SIG-M5 (cell line): ENCODE measurements around the gene COL26A1.
"Not testable (repeated sequence)": the region's sequence is repeated elsewhere in the genome, so short reads cannot be mapped to it uniquely, and the experiment has no call there.

Experiments used
- DNase-seq: peaks from one replicate; lab custom pipeline; 2025; lab: John Stamatoyannopoulos, UW

The COL26A1 gene

DNA sequence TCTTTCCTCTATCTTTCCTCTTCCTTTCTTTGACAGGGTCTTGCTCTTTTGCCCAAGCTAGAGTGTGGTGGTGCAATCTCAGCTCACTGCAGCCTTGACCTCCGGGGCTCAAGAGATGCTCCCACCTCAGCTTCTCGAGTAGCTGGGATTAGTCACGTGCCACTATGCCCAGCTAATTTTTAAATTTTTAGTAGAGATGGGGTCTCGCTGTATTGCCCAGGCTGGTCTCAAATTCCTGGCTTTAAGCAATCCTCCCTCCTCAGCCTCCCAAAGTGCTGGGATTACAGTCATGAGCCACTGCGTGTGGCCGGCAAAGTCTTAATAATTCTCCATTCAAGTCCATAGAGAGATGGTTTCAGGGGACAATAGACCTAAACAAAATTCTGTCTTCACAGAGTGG lies 40.2 kb downstream of the COL26A1 start:
- DNase-seq: no peak

DNA sequence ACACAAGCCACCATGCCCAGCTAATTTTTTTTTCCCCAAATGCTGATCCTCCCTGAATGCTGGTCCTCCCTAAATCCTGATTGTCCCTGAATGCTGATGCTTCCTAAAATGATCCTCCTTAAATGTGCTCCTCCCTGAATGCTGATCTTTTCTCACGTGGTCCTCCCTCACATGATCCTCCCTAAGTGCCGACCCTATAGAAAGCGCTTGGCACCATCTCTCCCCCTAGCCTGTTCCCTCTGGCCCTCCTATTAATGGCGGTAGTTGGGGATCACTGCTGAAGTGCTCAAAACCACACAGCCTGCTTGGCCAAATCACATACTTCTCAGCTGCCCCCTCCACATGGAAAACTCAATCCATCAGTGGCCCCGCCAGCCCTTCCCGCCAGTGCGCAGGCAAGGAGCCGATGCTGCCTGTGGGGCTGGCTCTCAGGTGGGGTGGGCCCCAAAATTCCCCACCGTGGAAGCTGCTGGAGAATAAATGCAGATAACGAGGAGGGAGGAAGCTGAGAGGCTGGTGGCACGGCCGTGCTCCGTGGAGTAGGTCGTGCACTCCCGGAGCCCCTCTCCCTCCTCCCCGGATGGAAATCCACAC lies 42.9 kb downstream of the COL26A1 start:
- no peak for DNase-seq

DNA sequence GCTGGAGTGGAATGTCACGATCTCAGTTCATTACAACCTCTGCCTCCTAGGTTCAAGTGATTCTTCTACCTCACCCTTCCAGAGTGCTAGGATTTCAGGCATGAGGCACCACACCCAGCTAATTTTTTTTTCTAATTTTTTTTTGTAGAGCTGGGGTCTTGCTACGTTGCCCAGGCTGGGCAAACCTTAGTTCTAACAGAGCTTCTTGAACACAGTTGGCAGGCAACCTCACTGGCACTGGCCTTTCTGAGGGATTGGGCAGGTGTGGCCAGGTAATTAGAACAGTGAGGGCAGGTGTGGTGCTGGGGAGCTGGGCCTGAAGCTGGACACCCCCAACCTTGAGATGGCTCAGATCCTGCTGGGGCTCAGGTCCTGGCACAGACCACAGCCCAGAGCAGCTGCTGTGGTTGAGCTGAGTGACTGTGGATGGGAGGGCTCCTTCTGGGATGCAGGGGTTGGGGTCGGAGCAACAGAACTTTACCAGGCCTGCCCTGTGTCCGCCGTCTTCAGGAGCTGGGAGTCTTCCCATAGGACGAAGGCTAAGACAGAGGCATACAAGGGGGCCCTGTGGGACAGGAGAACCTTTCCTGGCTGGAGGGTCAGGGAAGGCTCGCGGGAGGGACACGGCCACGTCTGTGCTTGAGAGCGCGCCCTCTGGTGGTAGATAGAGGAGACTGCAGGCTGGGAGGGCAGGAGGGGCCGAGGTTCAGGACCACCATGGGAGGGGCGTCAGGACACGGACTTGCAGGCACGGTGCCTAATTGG lies 48.2 kb downstream of the COL26A1 start:
- no peak for DNase-seq

DNA sequence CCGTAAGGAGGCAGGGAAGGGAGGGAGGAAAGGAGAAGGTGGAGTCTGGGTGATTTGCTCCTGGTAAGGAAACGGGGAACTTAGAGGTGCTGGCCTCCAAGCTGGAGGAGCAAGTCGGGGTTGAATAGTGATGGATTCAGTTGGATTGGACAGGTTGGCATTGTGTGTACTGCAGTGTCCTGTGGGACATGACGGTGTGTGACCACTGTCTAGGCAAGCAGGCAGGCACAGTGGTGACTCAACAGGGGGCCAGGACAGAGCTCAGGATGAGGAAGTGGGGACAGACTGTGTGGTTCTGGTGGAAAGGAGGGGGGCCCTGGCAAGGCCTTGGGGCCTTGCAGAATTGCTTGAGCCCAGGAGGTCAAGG lies 48.8 kb downstream of the COL26A1 start:
- no peak for DNase-seq

DNA sequence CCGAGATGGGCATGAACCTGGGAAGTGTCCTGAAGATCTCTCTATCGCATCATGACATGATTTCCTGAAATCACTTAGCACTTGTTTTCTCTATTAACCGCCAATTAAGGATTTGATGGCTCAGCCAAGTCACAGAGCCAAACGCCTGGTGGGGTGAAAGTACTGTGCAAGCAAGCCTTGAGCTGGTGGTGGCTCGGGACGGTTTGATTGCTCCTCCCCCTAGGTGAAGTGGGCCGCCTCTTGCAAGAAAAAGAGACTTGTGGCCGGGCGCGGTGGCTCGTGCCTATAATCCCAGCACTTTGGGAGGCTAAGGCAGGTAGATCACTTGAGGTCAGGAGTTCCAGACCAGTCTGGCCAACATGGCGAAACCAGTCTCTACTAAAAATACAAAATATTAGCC lies 50.3 kb downstream of the COL26A1 start:
- DNase-seq: no peak

GRCh38 chr7:101418694-101419093 lies 56.0 kb downstream of the COL26A1 start:
- no peak for DNase-seq

- no peak for DNase-seq
Measured at GRCh38 chr7:101419831-101420230, 57.2 kb downstream of the COL26A1 start.

- DNase-seq: no peak
Measured at GRCh38 chr7:101420436-101420835, 57.8 kb downstream of the COL26A1 start.

DNA sequence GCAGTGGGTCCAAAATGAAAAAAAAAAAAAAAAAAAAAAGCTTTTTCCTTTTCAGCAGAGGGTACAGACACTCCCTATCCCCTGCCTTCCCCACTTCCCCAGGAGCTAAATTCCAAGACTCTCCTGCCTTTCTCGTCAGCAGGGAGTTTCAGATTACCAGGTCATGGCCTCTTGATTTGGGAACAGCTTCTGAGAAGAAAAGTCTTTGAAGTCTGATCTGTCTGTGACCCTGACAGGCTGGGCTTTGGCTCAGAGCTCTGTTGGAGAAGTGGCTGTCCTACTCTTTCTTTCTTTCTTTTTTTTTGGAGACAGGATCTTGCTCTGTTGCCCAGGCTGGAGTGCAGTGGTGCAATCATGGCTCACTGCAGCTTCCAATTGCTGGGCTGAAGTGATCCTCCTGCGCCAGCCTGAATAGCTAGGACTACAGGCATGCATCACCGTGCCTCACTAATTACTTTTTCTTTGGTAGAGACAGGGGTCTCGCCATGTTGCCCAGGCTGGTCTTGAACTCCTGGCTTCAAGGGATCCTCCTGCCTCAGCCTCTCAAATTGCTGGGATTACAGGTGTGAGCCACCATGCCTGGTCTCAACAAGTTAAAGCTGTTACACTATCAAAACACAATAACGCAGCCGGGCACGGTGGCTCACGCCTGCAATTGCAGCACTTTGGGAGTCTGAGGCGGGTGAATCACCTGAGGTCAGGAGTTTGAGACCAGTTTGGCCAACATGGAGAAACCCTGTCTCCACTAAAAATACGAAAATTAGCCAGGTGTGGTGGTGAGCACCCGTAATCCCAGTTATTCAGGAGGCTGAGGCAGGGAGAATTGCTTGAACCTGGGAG lies 59.9 kb downstream of the COL26A1 start:
- DNase-seq: no peak

DNA sequence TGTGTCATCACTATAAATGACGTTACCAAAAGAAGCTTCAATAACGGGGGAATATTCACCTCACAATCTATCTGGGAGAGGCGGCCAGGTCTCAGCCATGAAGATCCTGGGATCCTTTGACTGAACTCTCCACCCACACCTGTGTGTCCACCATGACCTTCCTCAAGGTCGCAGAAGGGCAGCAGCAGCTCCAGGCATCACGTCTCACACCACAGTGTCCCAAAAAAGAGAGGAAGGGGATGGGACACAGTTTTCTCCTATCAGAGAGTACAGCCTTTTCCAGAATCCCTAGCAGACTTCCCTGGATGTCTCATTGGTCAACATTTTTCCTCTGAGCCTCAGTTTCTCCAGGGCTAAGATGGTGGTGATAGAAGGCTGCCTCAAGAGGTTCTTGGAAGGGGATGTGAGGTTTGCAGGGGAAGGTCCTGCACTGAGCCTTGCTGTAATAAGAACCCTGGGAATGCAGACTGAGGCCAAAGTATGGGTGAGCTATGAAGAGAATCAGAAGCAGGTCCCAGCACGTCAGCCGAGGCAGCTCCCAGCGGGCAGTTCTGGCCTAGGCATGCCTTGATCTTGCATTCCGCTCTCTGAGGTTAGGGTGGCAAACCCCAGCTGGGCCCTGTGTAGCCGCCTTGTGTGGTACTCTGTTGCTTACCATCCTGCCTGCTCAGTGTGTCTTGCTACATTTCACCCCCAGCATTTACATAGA lies 63.8 kb downstream of the COL26A1 start:
- no peak for DNase-seq

DNA sequence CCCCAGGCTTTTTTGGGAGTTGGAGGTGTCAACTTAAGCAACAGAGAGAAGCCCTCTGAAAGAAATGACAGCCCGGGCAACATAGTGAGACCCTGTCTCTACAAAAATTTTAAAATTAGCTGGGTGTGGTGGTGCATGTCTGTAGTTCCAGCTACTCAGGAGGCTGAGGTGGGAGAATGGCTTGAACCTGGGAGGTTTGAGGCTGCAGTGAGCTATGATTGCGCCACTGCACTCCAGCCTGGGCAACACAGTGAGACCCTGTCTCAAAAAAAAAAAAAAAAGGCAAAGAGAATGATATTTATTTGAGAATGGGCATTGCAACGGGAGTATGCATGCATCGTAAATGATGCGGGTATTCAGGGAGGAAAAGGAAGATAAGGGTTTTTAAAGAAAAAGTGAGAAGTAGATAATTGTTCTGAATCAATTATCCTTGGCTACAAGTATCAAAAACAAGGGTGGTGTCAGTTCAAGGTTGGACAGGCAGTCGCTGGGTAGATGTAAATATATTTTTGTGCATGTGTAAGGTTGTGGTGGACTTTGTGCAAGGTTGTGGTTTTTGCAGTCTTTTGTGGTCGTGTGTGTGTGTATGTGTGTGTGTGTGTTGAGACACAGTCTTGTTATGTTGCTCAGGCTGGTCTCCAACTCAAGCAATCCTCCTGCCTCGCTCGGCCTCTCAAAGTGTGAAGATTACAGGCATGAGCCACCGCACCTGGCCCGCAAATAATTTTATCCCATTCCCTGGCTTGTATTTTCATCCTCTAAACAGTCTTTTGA lies 65.6 kb downstream of the COL26A1 start:
- DNase-seq: no peak

- no peak for DNase-seq
Measured at GRCh38 chr7:101432316-101432715, 69.6 kb downstream of the COL26A1 start.

DNA sequence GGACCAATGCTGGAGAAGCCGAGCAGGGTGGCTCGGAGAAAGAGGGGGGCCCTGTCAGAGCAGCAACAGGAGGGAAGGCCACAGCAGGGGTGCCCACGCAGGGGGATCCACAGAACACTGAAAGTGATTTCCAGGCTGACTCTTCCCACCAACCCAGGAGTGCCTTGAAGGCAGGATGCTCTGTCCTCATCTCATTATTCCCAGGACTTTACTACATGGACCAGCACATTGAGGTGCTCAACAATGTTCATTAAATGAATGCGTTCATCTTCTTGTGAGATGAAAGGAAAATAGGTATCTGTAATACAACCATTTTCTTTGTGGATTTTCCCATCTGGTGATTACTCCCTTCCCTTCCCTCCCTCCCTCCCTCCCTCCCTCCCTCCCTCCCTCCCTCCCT lies 71.0 kb downstream of the COL26A1 start:
- DNase-seq: no peak

DNA sequence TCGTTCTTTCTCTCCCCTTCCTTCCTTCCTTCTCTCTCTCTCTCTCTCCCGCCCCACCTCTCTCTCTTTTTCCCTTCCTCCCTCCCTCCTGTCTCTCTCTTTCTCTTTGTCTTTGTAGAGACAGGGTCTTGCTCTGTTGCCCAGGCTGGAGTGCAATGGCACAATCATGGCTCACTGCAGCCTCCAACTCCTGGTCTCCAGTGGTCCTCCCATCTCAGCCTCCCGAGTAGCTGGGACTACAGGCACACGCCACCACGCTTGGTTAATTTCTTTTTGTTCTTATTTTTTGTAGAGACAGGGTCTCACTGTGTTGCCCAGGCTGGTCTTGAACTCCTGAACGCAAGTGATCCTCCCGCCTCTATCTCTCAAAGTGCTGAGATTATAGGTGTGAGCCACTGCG lies 71.5 kb downstream of the COL26A1 start:
- DNase-seq: not testable (repeated sequence)

DNA sequence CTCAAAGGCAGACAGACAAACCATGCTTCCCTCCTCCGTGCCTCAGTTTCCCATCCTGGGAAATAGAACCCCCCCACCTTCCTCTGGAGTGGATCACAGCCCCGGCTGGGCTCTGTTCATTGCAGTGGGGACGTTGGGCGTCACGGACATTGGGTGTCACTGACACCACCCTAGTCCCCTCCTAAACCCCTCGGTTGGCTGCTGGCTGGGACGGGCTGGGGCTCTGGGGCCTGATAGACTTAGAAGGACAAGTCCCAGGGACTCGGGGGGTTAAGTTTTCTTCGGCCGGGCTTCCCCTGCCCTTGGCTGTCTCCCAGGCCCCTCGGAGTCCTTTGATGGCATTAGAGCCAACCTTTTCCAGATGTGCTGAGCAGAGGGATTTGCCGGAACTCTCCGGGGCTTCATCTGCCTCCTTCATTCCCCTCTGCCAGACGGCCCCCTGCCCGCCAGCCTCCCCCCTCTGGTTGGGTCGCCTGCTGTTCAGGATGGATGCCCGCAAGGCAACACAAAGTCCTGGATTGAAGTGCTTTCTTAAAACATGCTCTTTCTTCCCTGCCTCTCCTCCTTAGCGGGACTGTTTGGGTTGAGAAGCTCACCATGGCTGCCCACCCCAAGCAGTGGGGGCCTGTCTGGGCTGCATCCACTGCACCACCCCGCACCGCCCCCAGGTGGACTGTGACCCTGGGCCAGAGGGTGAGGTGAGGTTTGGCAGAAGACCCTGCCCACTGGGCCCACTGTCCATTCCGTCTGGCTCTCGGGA lies 73.0 kb downstream of the COL26A1 start:
- DNase-seq: no peak

DNA sequence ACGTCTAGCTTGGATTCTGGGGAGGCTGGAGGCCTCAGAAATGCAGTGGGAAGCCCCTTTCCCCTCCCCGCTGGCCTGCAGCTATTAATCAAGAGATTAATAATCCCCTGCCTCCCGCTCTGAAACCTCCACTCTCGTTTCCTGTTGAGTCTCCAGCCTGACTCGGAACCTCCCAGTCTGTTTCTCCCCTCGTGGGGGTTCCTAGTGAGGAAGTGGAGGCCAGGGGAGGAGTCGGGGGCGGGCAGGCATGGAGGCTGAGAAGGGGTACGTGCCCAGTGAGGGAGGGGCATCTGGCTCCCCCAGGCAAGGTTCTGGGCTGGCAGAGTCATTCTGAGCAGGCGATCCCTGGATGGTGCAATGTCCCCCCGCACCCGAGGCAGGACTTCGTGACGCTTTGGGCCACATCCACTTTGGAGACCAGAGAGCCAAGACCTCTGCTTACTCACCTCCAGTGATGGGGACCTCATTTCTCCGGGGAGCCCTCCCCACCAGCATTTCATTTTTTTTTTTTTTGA lies 73.6 kb downstream of the COL26A1 start:
- no peak for DNase-seq

DNA sequence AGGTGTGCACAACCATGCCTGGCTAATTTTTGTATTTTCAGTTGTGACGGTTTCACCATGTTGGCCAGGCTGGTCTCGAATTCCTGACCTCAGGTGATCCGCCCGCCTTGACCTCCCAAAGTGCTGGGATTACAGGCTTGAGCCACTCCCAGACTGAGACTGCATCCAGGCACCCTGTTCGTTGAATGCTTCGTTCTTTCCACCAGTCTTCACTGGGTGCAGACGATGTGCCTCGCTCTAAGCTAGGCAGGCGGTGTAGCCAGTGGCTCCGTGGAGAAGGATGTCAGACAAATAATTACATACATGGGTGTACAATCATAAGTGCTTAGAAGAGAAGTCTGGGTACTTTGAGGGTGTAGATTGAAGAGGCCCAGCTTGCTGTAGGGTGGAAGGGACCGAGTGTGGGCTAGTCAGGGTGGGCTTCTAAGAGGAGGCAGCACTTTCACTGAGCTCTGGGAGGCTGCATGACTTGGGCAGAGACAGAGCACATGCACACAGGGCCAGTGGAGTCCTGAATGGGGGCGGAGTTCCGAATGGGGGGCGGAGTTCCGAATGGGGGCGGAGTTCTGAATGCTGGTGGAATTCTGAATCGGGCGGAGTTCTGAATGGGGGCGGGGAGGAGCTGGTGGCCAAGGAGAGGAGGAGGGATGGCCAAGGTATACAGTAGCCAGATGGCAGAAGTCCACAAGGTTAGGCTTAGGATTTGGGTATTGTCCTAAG lies 74.3 kb downstream of the COL26A1 start:
- DNase-seq: no peak

GRCh38 chr7:101441890-101442289 lies 79.2 kb downstream of the COL26A1 start:
- no peak for DNase-seq

DNA sequence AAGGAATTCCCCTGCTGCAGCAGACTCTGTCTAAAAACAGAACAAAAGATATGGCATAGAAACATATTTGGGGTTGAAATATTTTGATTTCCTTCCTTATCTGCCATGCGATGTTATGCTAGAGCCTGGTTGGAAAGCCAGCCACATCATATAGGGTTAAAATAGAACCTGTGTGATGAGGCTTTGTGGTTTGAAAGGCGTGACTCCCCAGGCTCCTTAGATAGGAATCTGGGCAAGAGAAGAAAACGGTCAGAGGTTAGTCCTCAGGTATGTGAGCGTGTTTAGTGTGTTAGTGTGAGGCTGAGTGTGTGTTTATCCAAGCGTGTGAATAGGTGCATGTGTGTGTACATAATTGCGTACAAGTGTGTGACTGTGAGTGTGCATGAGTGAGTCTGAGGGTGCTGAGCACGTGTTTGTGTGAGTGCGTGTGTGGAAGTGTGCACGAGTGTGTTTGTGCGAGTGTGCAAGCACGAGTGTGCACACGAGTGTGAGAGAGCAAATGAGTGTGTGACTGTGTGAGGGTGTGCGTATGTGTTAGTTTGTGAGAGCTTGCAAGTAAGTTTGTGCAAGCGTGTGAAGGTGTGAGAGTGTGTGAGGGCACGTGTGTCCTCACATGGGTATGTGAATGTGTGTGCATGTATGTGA lies 79.9 kb downstream of the COL26A1 start:
- no peak for DNase-seq

DNA sequence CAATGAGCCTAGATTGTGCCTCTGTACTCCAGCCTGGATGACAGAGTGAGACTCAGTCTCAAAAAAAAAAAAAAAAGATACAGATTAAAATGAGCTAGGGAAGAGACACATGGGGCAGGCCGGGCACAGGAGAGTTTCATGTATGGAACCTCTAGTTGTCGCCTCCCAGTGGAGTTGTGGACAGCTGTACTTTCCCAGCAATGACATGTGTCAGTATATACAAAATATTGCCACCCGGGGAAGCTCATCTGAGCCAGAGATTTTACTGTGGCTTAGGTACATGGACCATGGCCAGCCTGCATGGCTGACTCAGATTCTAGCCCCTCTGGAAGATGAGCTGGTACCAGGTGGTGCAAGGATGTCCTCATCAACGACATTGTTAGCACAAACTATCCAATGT lies 87.4 kb downstream of the COL26A1 start:
- DNase-seq: no peak
